ENCODE data around the gene ADIPOR1. TPM values are rescaled to one million over a fixed set of nuclear protein-coding genes. Genes with fewer than 3 reads are reported as not detected.

The ADIPOR1 gene
- total RNA-seq, 2 donors from 2014 or later: 86.0 to 148 TPM

- Histone ChIP-seq H3K27ac (no peak overlapping the region), H3K27me3 (replicated peaks; ENCODE audit: insufficient read depth) (no peaks in the 10 kb centered on the region), H3K36me3 (no peaks in the 10 kb centered on the region), H3K9me3 (no peaks in the 10 kb centered on the region), H3K4me1 (replicated peaks) (no peaks in the 10 kb centered on the region), H3K4me3 (no peak overlapping the region)
- no peak for DNase-seq (ENCODE audit: low spot score)
- TF ChIP-seq POLR2AphosphoS5 (IDR thresholded peaks at IDR 0.05): no peak
- TF ChIP-seq POLR2A (IDR thresholded peaks at IDR 0.05): no peak
- WGBS: 67% methylated on average over 3 of the region's 3 CpGs
- intact Hi-C loops (cut with DNase I): no loop called here
Observed at GRCh38 chr1:202982715-202983430, 24.8 kb upstream of the ADIPOR1 start.

- no peak for DNase-seq (ENCODE audit: low spot score)
- intact Hi-C loops (cut with DNase I): no loop called here
- WGBS: 84% methylated on average over 2 of the region's 2 CpGs
- no peaks in the 10 kb centered on the region for H3K36me3 ChIP-seq
- no peaks in the 10 kb centered on the region for H3K4me1 ChIP-seq (replicated peaks)
- H3K4me3 ChIP-seq: no peak overlapping the region
- no peak overlapping the region for H3K27ac ChIP-seq
- TF ChIP-seq CTCF (IDR thresholded peaks at IDR 0.05): no peak
- TF ChIP-seq POLR2AphosphoS5 (IDR thresholded peaks at IDR 0.05): no peak
- TF ChIP-seq POLR2A (IDR thresholded peaks at IDR 0.05): no peak
- H3K27me3 ChIP-seq (replicated peaks; ENCODE audit: insufficient read depth): no peaks in the 10 kb centered on the region
- no peaks in the 10 kb centered on the region for H3K9me3 ChIP-seq
Observed at GRCh38 chr1:202981939-202982338, 23.8 kb upstream of the ADIPOR1 start.

- TF ChIP-seq POLR2AphosphoS5 (IDR thresholded peaks at IDR 0.05) (no peak), CTCF (IDR thresholded peaks at IDR 0.05) (no peak), POLR2A (IDR thresholded peaks at IDR 0.05) (no peak)
- no peaks in the 10 kb centered on the region for H3K36me3 ChIP-seq
- no peak for DNase-seq (ENCODE audit: low spot score)
- H3K4me3 ChIP-seq: no peak overlapping the region
- no peaks in the 10 kb centered on the region for H3K9me3 ChIP-seq
- no peak overlapping the region for H3K27ac ChIP-seq
- no peaks in the 10 kb centered on the region for H3K4me1 ChIP-seq (replicated peaks)
- intact Hi-C loops (cut with DNase I): no loop called here
- WGBS: 80% methylated on average over 2 of the region's 2 CpGs
- H3K27me3 ChIP-seq (replicated peaks; ENCODE audit: insufficient read depth): no peaks in the 10 kb centered on the region
Observed at GRCh38 chr1:202979459-202979858, 21.3 kb upstream of the ADIPOR1 start.

- 40% methylated on average over 3 of the region's 3 CpGs for WGBS
- no peaks in the 10 kb centered on the region for H3K9me3 ChIP-seq
- no peak for TF ChIP-seq POLR2A (IDR thresholded peaks at IDR 0.05)
- no peak for TF ChIP-seq POLR2AphosphoS5 (IDR thresholded peaks at IDR 0.05)
- no peak for TF ChIP-seq CTCF (IDR thresholded peaks at IDR 0.05)
- no peaks in the 10 kb centered on the region for H3K36me3 ChIP-seq
- H3K27me3 ChIP-seq (replicated peaks; ENCODE audit: insufficient read depth): no peaks in the 10 kb centered on the region
- DNase-seq (ENCODE audit: low spot score): no peak
- H3K27ac ChIP-seq: no peak overlapping the region
- H3K4me1 ChIP-seq (replicated peaks): no peaks in the 10 kb centered on the region
- H3K4me3 ChIP-seq: no peak overlapping the region
- intact Hi-C loops (cut with DNase I): no loop called here
Observed at GRCh38 chr1:202976633-202977032, 18.5 kb upstream of the ADIPOR1 start.

GRCh38 chr1:202974856-202975255 lies 16.7 kb upstream of the ADIPOR1 start:
- no peaks in the 10 kb centered on the region for H3K27me3 ChIP-seq (replicated peaks; ENCODE audit: insufficient read depth)
- H3K9me3 ChIP-seq: no peaks in the 10 kb centered on the region
- intact Hi-C loops (cut with DNase I): no loop called here
- no peak overlapping the region for H3K27ac ChIP-seq
- H3K4me1 ChIP-seq (replicated peaks): no peaks in the 10 kb centered on the region
- no peak for TF ChIP-seq POLR2AphosphoS5 (IDR thresholded peaks at IDR 0.05)
- TF ChIP-seq POLR2A (IDR thresholded peaks at IDR 0.05): no peak
- TF ChIP-seq CTCF (IDR thresholded peaks at IDR 0.05): no peak
- H3K4me3 ChIP-seq: no peak overlapping the region
- 92% methylated on average over 3 of the region's 3 CpGs for WGBS
- DNase-seq (ENCODE audit: low spot score): no peak
- no peaks in the 10 kb centered on the region for H3K36me3 ChIP-seq
